Stomach (tissue), 9 donors: Measurements from ENCODE around the gene TUBGCP3. TPM values are rescaled to one million over a fixed set of nuclear protein-coding genes. Genes with fewer than 3 reads are reported as not detected.

Experiments
- DNase-seq, 2 donors: peaks; one replicate each; pipeline versions ENCODE4 v3.0.0 to v3.0.0-alpha.2; 2013 to 2019
- H3K27ac ChIP-seq, 5 donors: fragments of 200-600 bp in 4 of 5; sonication (generic) in 4 of 5; one replicate each; pipeline ENCODE4 v1.5.1; 2013 to 2019; ENCODE audit warnings: mild to moderate bottlenecking in 1 of 5, moderate library complexity in 1 of 5
- H3K27me3 ChIP-seq, 3 donors: fragments of 200-600 bp; sonication (generic); one replicate each; pipeline ENCODE4 v1.5.1; 2017 to 2019; ENCODE audit warnings: mixed run types in 1 of 3
- H3K36me3 ChIP-seq, 4 donors: fragments of 200-600 bp; sonication (generic); 1 replicate in 3 of 4; 2 replicates in 1 of 4; pipeline ENCODE4 v1.5.1; 2016 to 2019
- H3K4me1 ChIP-seq, 4 donors: fragments of 200-600 bp; sonication (generic); one replicate each; pipeline ENCODE4 v1.5.1; 2016 to 2019
- H3K4me3 ChIP-seq, 4 donors: fragments of 200-600 bp; sonication (generic) in 3 of 4; one replicate each; pipeline ENCODE4 v1.5.1; 2016 to 2019; ENCODE audit warnings: mild to moderate bottlenecking in 1 of 4
- H3K9me3 ChIP-seq, 4 donors: fragments of 200-600 bp; sonication (generic); one replicate each; pipeline ENCODE4 v1.5.1; 2016 to 2019
- EP300 ChIP-seq: sonication (generic); formaldehyde crosslinking; IDR thresholded peaks from one replicate; pipeline ENCODE4 v1.6.1; 2017; ENCODE audit warnings: antibody characterized with exemption
- POLR2A ChIP-seq, 4 donors: fragments of 450-650 bp; IDR thresholded peaks; one replicate each; pipeline ENCODE4 v1.6.1; 2016; ENCODE audit warnings: antibody characterized with exemption in 4 of 4, control low read depth in 2 of 4, mild to moderate bottlenecking in 1 of 4, moderate library complexity in 1 of 4
- POLR2AphosphoS5 ChIP-seq, 3 donors: sonication (generic); formaldehyde crosslinking; IDR thresholded peaks; one replicate each; pipeline ENCODE4 v1.6.1; 2016; ENCODE audit warnings: antibody characterized with exemption in 3 of 3
- WGBS, 5 donors: extraction: QIAGEN DNeasy Blood & Tissue Kit in 3 of 5; methylation state at CpG; one replicate each; pipeline versions ENCODE4 v1.1.5 to v1.1.7; 2013 to 2018; 5-methylcytosine and 5-hydroxymethylcytosine counted together
- intact Hi-C: fragments of 100-400 bp; cut with DNase I; formaldehyde crosslinking; loops from one replicate; pipeline ENCODE4 v1.15.1; 2023; ENCODE audit warnings: low total_unique reads
- polyA plus RNA-seq, 3 donors: library from polyadenylated mRNA; stranded (reverse); fragments of 200-250 nt; gene quantifications; one replicate each; pipeline ENCODE4 v1.2.3, GENCODE V29; 2013
- total RNA-seq, 5 donors: library from RNA; depleted of rRNA; stranded (reverse); fragments of >200 nt; gene quantifications; one replicate each; pipeline versions ENCODE4 v1.1.0 to v1.2.3, GENCODE V29; 2014 to 2016
- TF ChIP-seq, protein P1 (sequence below), 7 experiments: fragments of 450-650 bp in 4 of 7; fragments of 200-600 bp in 3 of 7; sonication (generic) in 3 of 7; IDR thresholded peaks; one replicate each; pipeline ENCODE4 v1.5.1; 2016 to 2019; ENCODE audit warnings: antibody characterized with exemption in 7 of 7, control low read depth in 2 of 7, mild to moderate bottlenecking in 1 of 7
- donor health status: healthy with polysubstance abuse.
- donor health status: Bipolar disorder and iron deficiency.
- donor health status: healthy.

The TUBGCP3 gene
- total and polyA plus RNA-seq, 8 donors: 7.8 to 49.6 (median 15.2) TPM

DNA sequence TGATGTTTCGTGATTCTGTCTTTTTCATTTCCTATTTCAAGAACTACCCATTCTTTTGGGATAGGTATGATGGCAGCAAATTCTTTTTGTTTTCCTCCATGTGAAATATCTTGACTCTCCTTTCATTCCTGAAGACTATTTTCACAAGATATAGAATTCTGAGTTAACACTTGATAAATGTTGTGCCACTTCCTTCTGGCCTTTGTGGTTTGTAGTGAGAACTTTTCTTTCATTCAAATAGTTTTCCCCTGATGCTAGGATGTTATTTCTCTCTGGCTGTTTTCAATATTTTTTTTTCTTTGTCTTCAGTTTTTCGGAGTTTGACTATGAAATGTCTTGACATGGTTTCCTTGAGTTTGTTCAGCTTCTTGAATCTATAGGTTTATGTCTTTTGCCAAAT, 8.3 kb upstream of the TUBGCP3 start:
- 68 to 76% (median 75%) methylated on average over 2 of the region's 2 CpGs for WGBS, 5 donors
- TF ChIP-seq EP300: no peak
- no peak for TF ChIP-seq POLR2AphosphoS5 (IDR thresholded peaks at IDR 0.05)
- TF ChIP-seq, protein P1, sequence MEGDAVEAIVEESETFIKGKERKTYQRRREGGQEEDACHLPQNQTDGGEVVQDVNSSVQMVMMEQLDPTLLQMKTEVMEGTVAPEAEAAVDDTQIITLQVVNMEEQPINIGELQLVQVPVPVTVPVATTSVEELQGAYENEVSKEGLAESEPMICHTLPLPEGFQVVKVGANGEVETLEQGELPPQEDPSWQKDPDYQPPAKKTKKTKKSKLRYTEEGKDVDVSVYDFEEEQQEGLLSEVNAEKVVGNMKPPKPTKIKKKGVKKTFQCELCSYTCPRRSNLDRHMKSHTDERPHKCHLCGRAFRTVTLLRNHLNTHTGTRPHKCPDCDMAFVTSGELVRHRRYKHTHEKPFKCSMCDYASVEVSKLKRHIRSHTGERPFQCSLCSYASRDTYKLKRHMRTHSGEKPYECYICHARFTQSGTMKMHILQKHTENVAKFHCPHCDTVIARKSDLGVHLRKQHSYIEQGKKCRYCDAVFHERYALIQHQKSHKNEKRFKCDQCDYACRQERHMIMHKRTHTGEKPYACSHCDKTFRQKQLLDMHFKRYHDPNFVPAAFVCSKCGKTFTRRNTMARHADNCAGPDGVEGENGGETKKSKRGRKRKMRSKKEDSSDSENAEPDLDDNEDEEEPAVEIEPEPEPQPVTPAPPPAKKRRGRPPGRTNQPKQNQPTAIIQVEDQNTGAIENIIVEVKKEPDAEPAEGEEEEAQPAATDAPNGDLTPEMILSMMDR (IDR thresholded peaks at IDR 0.05): no peak
- no peak for TF ChIP-seq POLR2A (IDR thresholded peaks at IDR 0.05)
- H3K4me3 ChIP-seq: no peak overlapping the region
- H3K4me1 ChIP-seq: peaks cover 0 to 6% (median 3%) of the 10 kb centered on the region in 4 donors
- intact Hi-C loops: no loop called here
- H3K27me3 ChIP-seq: no peaks in the 10 kb centered on the region
- no peak for DNase-seq
- no peaks in the 10 kb centered on the region for H3K36me3 ChIP-seq
- no peaks in the 10 kb centered on the region for H3K9me3 ChIP-seq
- no peak overlapping the region for H3K27ac ChIP-seq

DNA sequence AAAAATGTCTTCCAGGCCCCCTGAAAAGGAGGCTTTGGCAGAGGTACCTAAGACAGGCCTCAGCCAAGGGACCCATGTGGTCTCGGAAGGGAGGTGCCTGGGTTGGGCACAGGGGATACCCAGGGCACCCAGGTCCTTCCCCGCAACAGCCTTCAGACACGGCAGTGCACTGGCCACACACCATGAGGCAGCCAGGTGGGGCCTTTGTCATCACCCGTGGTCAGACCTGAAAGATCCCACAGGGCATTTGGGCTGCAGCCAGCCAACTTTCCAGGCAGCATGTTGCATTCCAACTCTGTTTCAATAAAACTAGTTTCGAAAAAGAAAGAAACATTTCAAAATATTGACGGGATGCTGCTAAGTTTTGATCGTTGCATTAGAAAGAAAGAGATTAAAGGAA, 4.7 kb upstream of the TUBGCP3 start:
- Histone ChIP-seq H3K27ac (no peak overlapping the region), H3K27me3 (no peaks in the 10 kb centered on the region), H3K4me1 (peaks cover 0 to 15% (median 11%) of the 10 kb centered on the region in 4 donors), H3K36me3 (no peaks in the 10 kb centered on the region), H3K4me3 (no peak overlapping the region), H3K9me3 (no peaks in the 10 kb centered on the region)
- WGBS, 5 donors: 75 to 86% (median 83%) methylated on average over 7 of the region's 7 CpGs
- intact Hi-C loops: no loop called here
- TF ChIP-seq POLR2A (IDR thresholded peaks at IDR 0.05): no peak
- TF ChIP-seq POLR2AphosphoS5 (IDR thresholded peaks at IDR 0.05): no peak
- TF ChIP-seq, protein P1 (IDR thresholded peaks at IDR 0.05): no peak
- TF ChIP-seq EP300: no peak
- no peak for DNase-seq

DNA sequence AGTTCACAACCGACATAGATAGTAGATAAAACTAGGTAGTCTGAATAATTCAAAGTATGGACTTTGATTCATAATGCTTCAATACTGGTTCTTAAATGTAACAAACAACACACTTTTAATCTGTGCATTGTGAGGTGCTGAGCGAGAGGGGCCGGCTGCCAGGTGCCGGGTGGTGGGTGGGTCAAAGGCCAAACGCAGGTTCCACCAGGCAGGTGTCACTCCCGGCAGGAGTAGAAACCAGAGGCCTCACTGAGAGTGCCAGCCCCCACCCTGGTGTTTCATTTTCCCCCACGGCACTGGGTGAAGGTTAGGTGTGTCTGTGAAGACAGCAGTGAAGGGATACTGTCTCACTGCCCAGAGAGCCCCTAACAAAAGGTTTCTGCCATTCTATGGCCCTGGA, 4.2 kb upstream of the TUBGCP3 start:
- Histone ChIP-seq H3K4me3 (no peak overlapping the region), H3K36me3 (no peaks in the 10 kb centered on the region), H3K27ac (no peak overlapping the region), H3K9me3 (no peaks in the 10 kb centered on the region), H3K4me1 (peaks cover 0 to 16% (median 12%) of the 10 kb centered on the region in 4 donors), H3K27me3 (no peaks in the 10 kb centered on the region)
- intact Hi-C loops: no loop called here
- 83 to 94% (median 92%) methylated on average over 7 of the region's 7 CpGs for WGBS, 5 donors
- no peak for DNase-seq
- TF ChIP-seq POLR2AphosphoS5 (IDR thresholded peaks at IDR 0.05): no peak
- no peak for TF ChIP-seq POLR2A (IDR thresholded peaks at IDR 0.05)
- TF ChIP-seq, protein P1 (IDR thresholded peaks at IDR 0.05): no peak
- no peak for TF ChIP-seq EP300

DNA sequence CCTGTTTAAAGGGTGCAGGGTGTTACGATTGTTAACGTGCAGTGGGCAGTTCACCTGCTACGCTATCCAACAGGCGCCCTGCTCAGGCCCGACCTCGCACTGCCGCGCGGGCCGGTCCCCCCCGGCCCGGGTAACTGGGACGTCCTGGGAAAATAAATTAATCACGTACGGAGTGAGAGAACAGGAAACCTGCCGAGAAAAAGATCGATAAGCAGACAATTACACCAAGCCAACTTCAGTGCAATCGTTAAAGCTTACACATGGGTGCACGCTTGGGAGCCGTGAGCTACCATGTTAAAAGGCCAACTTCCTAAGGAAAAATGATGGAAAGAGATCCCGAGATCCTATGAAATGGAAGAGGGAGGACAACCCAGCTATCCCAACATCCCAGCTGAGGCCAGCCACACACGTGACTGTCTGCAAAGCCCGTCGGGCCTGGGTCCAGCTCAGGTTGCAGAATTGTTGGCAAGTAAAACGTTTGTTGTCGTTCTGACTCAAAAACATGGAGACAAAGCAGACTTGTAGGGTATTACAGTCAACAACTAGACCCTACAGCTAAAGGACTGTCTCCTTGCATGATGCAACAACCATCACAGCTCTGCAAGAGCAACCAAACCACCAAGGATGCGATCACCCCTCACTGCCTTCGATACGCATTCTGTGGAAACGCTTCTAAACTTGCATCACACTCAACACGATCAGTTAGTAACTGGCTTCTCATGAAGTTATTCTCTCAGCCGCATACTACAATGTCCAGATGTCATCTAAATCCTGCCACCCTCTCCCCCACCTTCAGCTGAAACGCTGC, 741 bp upstream of the TUBGCP3 start:
- Histone ChIP-seq H3K4me1 (peaks cover 10 to 42% (median 25%) of the 10 kb centered on the region in 4 donors), H3K27ac (peak overlapping the region; percentile 96 to 98 (median 98)), H3K4me3 (peak overlapping the region; percentile 87 to 94 (median 93)), H3K27me3 (no peaks in the 10 kb centered on the region), H3K9me3 (no peaks in the 10 kb centered on the region), H3K36me3 (no peaks in the 10 kb centered on the region)
- 52 to 69% (median 62%) methylated on average over 33 of the region's 33 CpGs for WGBS, 5 donors
- peak in 1 of 2 donors; percentile 18 for DNase-seq
- intact Hi-C loops: no loop called here
- TF ChIP-seq, protein P1 (IDR thresholded peaks at IDR 0.05): no peak
- TF ChIP-seq POLR2AphosphoS5 (IDR thresholded peaks at IDR 0.05) (no peak), EP300 (no peak), POLR2A (IDR thresholded peaks at IDR 0.05) (no peak)
